GM12874 (cell line): Measurements from ENCODE around the gene DIPK1C.

Source experiments
- CTCF ChIP-seq: IDR thresholded peaks from 2 replicates; pipeline ENCODE4 v1.5.1; 2011; ENCODE audit warnings: low read depth, mild to moderate bottlenecking, control low read depth, low read length, moderate library complexity; ENCODE audit not compliant: insufficient read depth

Gene DIPK1C

GRCh38 chr18:74395648-74396154, 61.4 kb downstream of the DIPK1C start:
- no peak for TF ChIP-seq CTCF

- no peak for TF ChIP-seq CTCF
Measured at GRCh38 chr18:74395006-74395405, 62.1 kb downstream of the DIPK1C start.

- TF ChIP-seq CTCF: no peak
Measured at GRCh38 chr18:74392323-74392722, 64.8 kb downstream of the DIPK1C start.

- no peak for TF ChIP-seq CTCF
Measured at GRCh38 chr18:74390900-74391299, 66.2 kb downstream of the DIPK1C start.

- no peak for TF ChIP-seq CTCF
Measured at GRCh38 chr18:74389991-74390390, 67.1 kb downstream of the DIPK1C start.

- no peak for TF ChIP-seq CTCF
Measured at GRCh38 chr18:74389171-74389927, 67.8 kb downstream of the DIPK1C start.

GRCh38 chr18:74388227-74388626, 68.9 kb downstream of the DIPK1C start:
- TF ChIP-seq CTCF: no peak
